H1 (cell line): ENCODE results near the gene SNX21. TPM values are rescaled to one million over a fixed set of nuclear protein-coding genes. Genes with fewer than 3 reads are reported as not detected.

Experiments
- CHD7 ChIP-seq: fragments of 300-600 bp; sonication (generic); IDR thresholded peaks from 2 replicates; pipeline ENCODE4 v1.7.1; 2012; ENCODE audit warnings: low read length, moderate library complexity, mild to moderate bottlenecking, inconsistent platforms; ENCODE audit not compliant: insufficient replicate concordance
- polyA plus RNA-seq, 7 experiments: library from polyadenylated mRNA; depleted of rRNA in 3 of 7; stranded (reverse) in 5 of 7; unstranded in 2 of 7; fragments of >200 nt in 5 of 7; fragments of 200-250 nt in 2 of 7; gene quantifications; 1 replicate in 5 of 7; 2 replicates in 1 of 7; 4 replicates in 1 of 7; pipeline versions ENCODE4 v1.2.1 to v1.2.3, GENCODE V29; 2011 to 2013; ENCODE audit warnings: missing spikeins in 2 of 7, mixed read lengths in 2 of 7
- total RNA-seq: library from RNA; stranded (reverse); fragmentation: NEBNext Ultra II Directional; extraction: Animal tissue kit (Norgen Biotek cat#: 25700); gene quantifications from 2 replicates; pipeline ENCODE4 v1.2.1, GENCODE V29; 2021

SNX21 gene
- total and polyA plus RNA-seq, 2 of the 8 experiments (the other 6 are each of a cell fraction or from before 2014, with no cell fraction given): 15.8 to 16.8 TPM

GRCh38 chr20:45866454-45866853 lies 32.9 kb downstream of the SNX21 start (continued):
- no peak for TF ChIP-seq CHD7
